CD4-positive, alpha-beta memory T cell (primary cell): ENCODE results near the gene NLRC4. TPM values are rescaled to one million over a fixed set of nuclear protein-coding genes. Genes with fewer than 3 reads are reported as not detected.
"Not testable (repeated sequence)": the region's sequence is repeated elsewhere in the genome, so short reads cannot be mapped to it uniquely, and the experiment has no call there.

Experiments
- CTCF ChIA-PET: fragments of 350-600 bp; sonication (Branson Sonifier 250); formaldehyde crosslinking; loops from one replicate; lab custom pipeline; 2021; ENCODE audit warnings: inconsistent platforms; ENCODE audit not compliant: partially characterized antibody; lab: Charles Lee
- POLR2A ChIA-PET: fragments of 350-600 bp; sonication (Branson Sonifier 250); formaldehyde crosslinking; loops from one replicate; lab custom pipeline; 2021; ENCODE audit not compliant: partially characterized antibody; lab: Charles Lee
- DNase-seq, 5 donors: peaks; one replicate each; pipeline versions ENCODE4 v3.0.0 to v3.0.0-alpha.2; 2020 to 2022; ENCODE audit warnings: mixed read lengths in 1 of 5
- H3K27ac ChIP-seq: one replicate; pipeline ENCODE4 v1.7.0; 2013; ENCODE audit warnings: low read depth, low read length
- H3K27me3 ChIP-seq: 2 replicates; pipeline ENCODE4 v1.7.0; 2013; ENCODE audit warnings: mild to moderate bottlenecking, low read length, moderate library complexity; ENCODE audit not compliant: insufficient read depth
- H3K36me3 ChIP-seq: 2 replicates; pipeline ENCODE4 v1.7.0; 2013; ENCODE audit warnings: mild to moderate bottlenecking, low read length, moderate library complexity; ENCODE audit not compliant: insufficient read depth
- H3K4me1 ChIP-seq: 2 replicates; pipeline ENCODE4 v1.7.0; 2013; ENCODE audit warnings: mild to moderate bottlenecking, low read length, moderate library complexity; ENCODE audit not compliant: insufficient read depth
- H3K4me3 ChIP-seq, 2 donors: one replicate each; pipeline ENCODE4 v1.7.0; 2013; ENCODE audit warnings: low read length in 2 of 2, mild to moderate bottlenecking in 1 of 2
- H3K9me3 ChIP-seq, 2 donors: one replicate each; pipeline ENCODE4 v1.7.0; 2013; ENCODE audit warnings: low read length in 2 of 2, control low read depth in 1 of 2; ENCODE audit not compliant: control insufficient read depth in 1 of 2
- H3K27ac Mint-ChIP-seq, 7 donors: one replicate each; pipeline ENCODE4 v1.8.0; 2020 to 2021; ENCODE audit warnings: mixed read lengths in 7 of 7, mild to moderate bottlenecking in 6 of 7, inconsistent platforms in 3 of 7, moderate library complexity in 3 of 7
- H3K27me3 Mint-ChIP-seq, 2 donors: one replicate each; pipeline ENCODE4 v1.8.0; 2020 to 2021; ENCODE audit warnings: mixed read lengths in 2 of 2
- H3K36me3 Mint-ChIP-seq, 2 donors: one replicate each; pipeline ENCODE4 v1.8.0; 2020 to 2021; ENCODE audit warnings: mixed read lengths in 2 of 2, inconsistent platforms in 1 of 2, mild to moderate bottlenecking in 1 of 2
- H3K4me1 Mint-ChIP-seq, 4 donors: one replicate each; pipeline ENCODE4 v1.8.0; 2020 to 2021; ENCODE audit warnings: mixed read lengths in 4 of 4, mild to moderate bottlenecking in 1 of 4
- H3K4me3 Mint-ChIP-seq, 8 donors: one replicate each; pipeline ENCODE4 v1.8.0; 2020 to 2021; ENCODE audit warnings: mixed read lengths in 8 of 8, mild to moderate bottlenecking in 7 of 8, moderate library complexity in 6 of 8, inconsistent platforms in 3 of 8
- H3K9me3 Mint-ChIP-seq, 8 donors: one replicate each; pipeline ENCODE4 v1.8.0; 2020 to 2021; ENCODE audit warnings: mixed read lengths in 8 of 8, mild to moderate bottlenecking in 5 of 8, inconsistent platforms in 3 of 8, moderate library complexity in 1 of 8
- intact Hi-C: fragments of 100-400 bp; cut with micrococcal nuclease; formaldehyde crosslinking; loops from one replicate; pipeline ENCODE4 v1.15.1; 2023
- polyA plus RNA-seq, 2 donors: library from polyadenylated mRNA; unstranded; fragments of 300-500 nt; fragmentation: Illumina TruSeq; gene quantifications; one replicate each; pipeline ENCODE4 v1.2.3, GENCODE V29; 2021
- total RNA-seq, 2 experiments: library from RNA; stranded (reverse); gene quantifications; one replicate each; pipeline ENCODE4 v1.2.3, GENCODE V29; 2021

NLRC4 gene
- total and polyA plus RNA-seq, 4 experiments from 2014 or later, result 0.11 to 0.24 (median 0.20) TPM; not detected in 1

DNA sequence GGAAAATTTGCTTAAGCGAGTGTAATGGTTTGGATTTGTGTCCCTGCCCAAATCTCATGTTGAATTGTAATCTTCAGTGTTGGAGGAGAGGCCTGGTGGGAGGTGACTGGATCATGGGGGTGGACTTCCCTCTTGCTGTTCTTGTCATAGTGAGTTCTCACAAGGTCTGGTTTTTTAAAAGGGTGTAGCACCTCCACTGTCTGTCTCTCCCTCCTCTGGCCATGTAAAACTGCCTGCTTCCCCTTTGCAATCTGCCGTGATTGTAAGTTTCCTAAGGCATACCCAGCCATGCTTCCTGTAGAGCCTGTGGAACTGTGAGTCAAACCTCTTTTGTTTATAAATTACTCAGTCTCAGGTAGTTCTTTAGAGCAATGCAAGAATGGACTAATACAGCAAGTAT lies 19.6 kb upstream of the NLRC4 start:
- Histone ChIP-seq H3K27ac (no peak overlapping the region), H3K9me3 (no peaks in the 10 kb centered on the region), H3K4me1 (peaks cover 74% of the 10 kb centered on the region), H3K27me3 (no peaks in the 10 kb centered on the region), H3K36me3 (no peaks in the 10 kb centered on the region), H3K4me3 (no peak overlapping the region)
- Mint-ChIP-seq H3K4me3 (peak overlapping the region in 5 of 8 donors; percentile 1 to 48 (median 17)), H3K27me3 (no peaks in the 10 kb centered on the region), H3K9me3 (no peaks in the 10 kb centered on the region), H3K4me1 (peaks cover 43 to 80% (median 61%) of the 10 kb centered on the region in 4 donors), H3K27ac (peak overlapping the region in 6 of 7 donors; percentile 5 to 61 (median 36)), H3K36me3 (peaks cover 26 to 41% of the 10 kb centered on the region in 2 donors)
- CTCF ChIA-PET, result no interaction called here
- intact Hi-C loops, result no loop called here
- DNase-seq, result no peak
- POLR2A ChIA-PET, result no interaction called here

DNA sequence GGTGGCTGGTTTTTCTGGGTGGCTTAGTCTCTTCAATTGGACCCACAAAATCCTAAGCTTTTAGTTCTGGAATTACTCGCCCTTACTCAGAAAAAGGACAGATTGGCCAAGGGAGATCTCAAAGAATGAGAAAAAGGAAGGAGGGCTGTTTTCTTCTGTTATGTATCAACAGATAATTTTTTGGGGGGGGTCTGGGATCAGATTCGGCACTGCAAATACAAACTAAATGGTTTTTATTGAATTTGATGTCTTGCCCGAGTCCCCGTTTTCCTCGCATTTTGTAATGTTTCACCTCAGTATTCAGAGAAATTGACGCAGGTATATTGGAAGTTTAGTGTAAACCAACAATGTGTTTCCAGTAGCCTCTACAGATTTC lies 13.8 kb upstream of the NLRC4 start:
- Mint-ChIP-seq H3K4me1 (peaks cover 14 to 50% (median 37%) of the 10 kb centered on the region in 4 donors), H3K9me3 (peaks cover 0 to 4% (median 0%) of the 10 kb centered on the region in 8 donors), H3K27ac (peak overlapping the region; percentile 92 to 99 (median 96)), H3K4me3 (peak overlapping the region; percentile 90 to 97 (median 96)), H3K36me3 (peaks cover 11 to 22% of the 10 kb centered on the region in 2 donors), H3K27me3 (peaks cover 0 to 1% of the 10 kb centered on the region in 2 donors)
- H3K4me1 ChIP-seq, result peaks cover 48% of the 10 kb centered on the region
- H3K4me3 ChIP-seq, result peak overlapping the region; percentile 90 to 98
- no peak for DNase-seq
- no peaks in the 10 kb centered on the region for H3K36me3 ChIP-seq
- POLR2A ChIA-PET, result interaction anchor here (0.9 to 1.8 kb wide), 5 partner anchors 8 to 1321 kb away, joined by 3 to 6 read pairs (median 3); partner anchors contain the start of genes FAM98A and SLC30A6
- intact Hi-C loops, result loop anchor here (5.0 kb wide), 1 partner anchor 1199 kb away; the partner anchor contains the start of gene RASGRP3
- no peaks in the 10 kb centered on the region for H3K9me3 ChIP-seq
- CTCF ChIA-PET, result no interaction called here
- peak overlapping the region; percentile 72 for H3K27ac ChIP-seq
- no peaks in the 10 kb centered on the region for H3K27me3 ChIP-seq

DNA sequence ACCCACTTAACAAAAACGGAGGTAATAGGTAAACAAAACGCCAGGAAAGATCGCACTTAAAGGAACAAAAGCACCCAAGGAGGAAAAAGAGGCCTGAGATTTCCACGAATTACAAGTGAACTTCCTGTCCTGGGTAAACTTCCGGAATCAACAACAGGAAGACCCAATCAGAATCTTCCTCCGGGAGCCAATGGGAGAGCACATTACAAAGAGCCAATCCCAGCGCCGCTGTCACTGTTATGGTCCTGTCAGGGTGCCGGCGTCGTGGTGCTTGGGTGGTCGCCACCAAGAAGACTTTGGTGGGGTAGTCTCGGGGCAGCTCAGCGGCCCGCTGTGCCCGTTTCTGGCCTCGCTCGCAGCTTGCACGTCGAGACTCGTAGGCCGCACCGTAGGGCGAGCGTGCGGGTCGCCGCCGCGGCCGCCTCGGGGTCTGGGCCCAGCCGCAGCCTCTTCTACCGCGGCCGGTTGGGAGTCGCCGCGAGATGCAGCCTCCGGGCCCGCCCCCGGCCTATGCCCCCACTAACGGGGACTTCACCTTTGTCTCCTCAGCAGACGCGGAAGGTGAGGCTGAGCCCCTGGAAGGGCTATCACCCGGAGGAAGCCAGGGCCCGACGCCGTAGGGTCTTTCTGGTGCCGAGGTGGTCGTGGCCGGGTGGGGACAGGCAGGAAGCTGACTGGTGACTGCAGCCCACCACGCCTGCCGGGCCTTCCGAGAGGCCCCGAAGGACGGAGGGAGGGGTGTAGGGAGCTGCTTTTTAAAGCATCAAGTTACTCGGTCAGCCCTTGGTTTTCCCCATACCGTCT lies 13.2 kb upstream of the NLRC4 start, which contains the start of gene YIPF4:
Gene YIPF4 (plus strand): TSS at position 231 of the 804 bp plus-strand sequence. CDS start 252 bp downstream, at position 483.
- Histone ChIP-seq H3K4me3 (peak within 1 kb of the TSS; percentile 90 to 98), H3K27me3 (no peaks in the 10 kb centered on the region), H3K36me3 (no peaks in the 10 kb centered on the region), H3K9me3 (no peaks in the 10 kb centered on the region), H3K4me1 (peaks cover 43% of the 10 kb centered on the region), H3K27ac (peak within 1 kb of the TSS; percentile 72)
- intact Hi-C loops, result loop anchor here (1.0 to 5.0 kb wide), 4 partner anchors 79 to 1199 kb away; partner anchors contain the start of genes BIRC6, RASGRP3, SLC30A6 and SPAST
- ChIA-PET CTCF (no interaction called here), POLR2A (interaction anchor here (0.9 to 1.8 kb wide), 5 partner anchors 9 to 1321 kb away, joined by 3 to 6 read pairs (median 3); partner anchors contain the start of genes FAM98A and SLC30A6)
- H3K9me3 Mint-ChIP-seq, result peaks cover 0 to 4% (median 0%) of the 10 kb centered on the region in 8 donors
- peak within 1 kb of the TSS; percentile 90 to 97 (median 96) for H3K4me3 Mint-ChIP-seq
- peaks cover 0 to 1% of the 10 kb centered on the region in 2 donors for H3K27me3 Mint-ChIP-seq
- peak within 1 kb of the TSS; percentile 96 to 99 (median 97) for H3K27ac Mint-ChIP-seq
- peaks cover 11 to 45% (median 32%) of the 10 kb centered on the region in 4 donors for H3K4me1 Mint-ChIP-seq
- peak; percentile 88 to 92 (median 90) for DNase-seq
- H3K36me3 Mint-ChIP-seq, result peaks cover 6 to 16% of the 10 kb centered on the region in 2 donors

DNA sequence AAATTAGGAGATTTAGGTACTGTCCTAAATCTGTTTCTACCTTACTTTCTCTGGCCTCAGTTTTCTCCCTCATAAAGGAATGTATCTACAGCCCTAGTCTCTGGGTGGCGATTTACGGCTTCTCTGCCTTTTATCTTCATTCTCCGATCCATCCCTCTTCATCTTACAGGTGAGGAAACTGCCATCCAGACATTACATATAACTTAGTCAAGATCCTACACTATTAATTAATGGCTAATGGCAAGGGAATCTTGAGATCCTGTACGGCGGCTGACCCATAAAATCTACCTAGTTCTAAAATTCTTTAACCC lies 12.6 kb upstream of the NLRC4 start:
- intact Hi-C loops, result loop anchor here (1.0 to 5.0 kb wide), 4 partner anchors 79 to 1200 kb away; partner anchors contain the start of genes BIRC6, RASGRP3, SLC30A6 and SPAST
- POLR2A ChIA-PET, result interaction anchor here (0.6 to 1.8 kb wide), 5 partner anchors 9 to 213 kb away, joined by 3 to 6 read pairs (median 4); partner anchors contain the start of gene SLC30A6
- Histone ChIP-seq H3K4me1 (peaks cover 42% of the 10 kb centered on the region), H3K27me3 (no peaks in the 10 kb centered on the region), H3K4me3 (peak overlapping the region; percentile 90 to 98), H3K36me3 (no peaks in the 10 kb centered on the region), H3K9me3 (no peaks in the 10 kb centered on the region), H3K27ac (peak overlapping the region; percentile 72)
- Mint-ChIP-seq H3K9me3 (peaks cover 0 to 4% (median 0%) of the 10 kb centered on the region in 8 donors), H3K4me3 (peak overlapping the region; percentile 88 to 97 (median 96)), H3K27me3 (peaks cover 0 to 1% of the 10 kb centered on the region in 2 donors), H3K36me3 (peaks cover 5 to 15% of the 10 kb centered on the region in 2 donors), H3K4me1 (peaks cover 11 to 43% (median 31%) of the 10 kb centered on the region in 4 donors), H3K27ac (peak overlapping the region; percentile 96 to 99 (median 97))
- CTCF ChIA-PET, result no interaction called here
- no peak for DNase-seq

DNA sequence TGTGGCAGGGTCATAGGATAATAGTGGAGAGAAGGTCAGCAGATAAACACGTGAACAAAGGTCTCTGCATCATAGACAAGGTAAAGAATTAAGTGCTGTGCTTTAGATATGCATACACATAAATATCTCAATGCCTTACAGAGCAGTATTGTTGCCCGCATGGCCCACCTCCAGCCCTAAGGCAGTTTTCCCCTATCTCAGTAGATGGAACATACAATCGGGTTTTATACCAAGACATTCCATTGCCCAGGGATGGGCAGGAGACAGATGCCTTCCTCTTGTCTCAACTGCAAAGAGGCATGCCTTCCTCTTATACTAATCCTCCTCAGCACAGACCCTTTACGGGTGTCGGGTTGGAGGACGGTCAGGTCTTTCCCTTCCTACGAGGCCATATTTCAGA lies 11.1 kb upstream of the NLRC4 start:
- intact Hi-C loops, result loop anchor here (2.0 to 5.0 kb wide), 2 partner anchors 81 to 1202 kb away; partner anchors contain the start of genes BIRC6 and RASGRP3
- DNase-seq, H3K27me3 Mint-ChIP-seq, POLR2A ChIA-PET, CTCF ChIA-PET, H3K4me3 ChIP-seq, H3K27ac ChIP-seq, H3K27me3 ChIP-seq, H3K9me3 Mint-ChIP-seq, H3K9me3 ChIP-seq, H3K36me3 ChIP-seq: not testable (repeated sequence)
- Mint-ChIP-seq H3K27ac (peak overlapping the region in 2 of 7 donors; percentile 35 to 40), H3K36me3 (peaks cover 0 to 11% of the 10 kb centered on the region in 2 donors), H3K4me3 (peak overlapping the region in 2 of 8 donors; percentile 31 to 49), H3K4me1 (peaks cover 5 to 31% (median 22%) of the 10 kb centered on the region in 4 donors)
- H3K4me1 ChIP-seq, result peaks cover 27% of the 10 kb centered on the region

DNA sequence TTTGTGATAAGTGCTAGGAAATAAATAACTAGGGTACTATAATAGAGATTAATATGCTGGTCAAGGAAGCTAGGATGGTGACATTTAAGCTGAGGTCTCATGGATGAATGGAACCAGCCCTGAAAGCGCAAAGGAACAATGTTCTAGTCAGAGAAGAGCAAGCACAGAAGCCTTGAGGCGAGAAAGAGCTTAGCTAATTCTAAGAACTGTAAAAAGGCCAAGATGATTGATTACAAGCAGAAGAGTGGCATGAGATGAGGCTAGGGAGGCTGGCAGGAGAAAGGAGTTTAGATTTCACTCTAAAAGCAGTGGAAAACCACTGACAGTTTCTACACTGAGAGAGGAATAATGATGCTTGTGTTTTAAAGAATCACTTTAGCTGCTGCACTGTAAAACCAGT lies 9.6 kb upstream of the NLRC4 start:
- Histone ChIP-seq H3K36me3 (no peaks in the 10 kb centered on the region), H3K4me1 (peaks cover 18% of the 10 kb centered on the region), H3K4me3 (no peak overlapping the region), H3K27me3 (no peaks in the 10 kb centered on the region), H3K27ac (no peak overlapping the region), H3K9me3 (no peaks in the 10 kb centered on the region)
- H3K27me3 Mint-ChIP-seq, result peaks cover 1 to 3% of the 10 kb centered on the region in 2 donors
- CTCF ChIA-PET, result no interaction called here
- intact Hi-C loops, result no loop called here
- DNase-seq, result no peak
- no peak overlapping the region for H3K4me3 Mint-ChIP-seq
- H3K36me3 Mint-ChIP-seq, result peaks cover 0 to 11% of the 10 kb centered on the region in 2 donors
- peaks cover 0 to 4% (median 0%) of the 10 kb centered on the region in 8 donors for H3K9me3 Mint-ChIP-seq
- POLR2A ChIA-PET, result no interaction called here
- H3K4me1 Mint-ChIP-seq, result peaks cover 4 to 21% (median 17%) of the 10 kb centered on the region in 4 donors
- H3K27ac Mint-ChIP-seq, result no peak overlapping the region

DNA sequence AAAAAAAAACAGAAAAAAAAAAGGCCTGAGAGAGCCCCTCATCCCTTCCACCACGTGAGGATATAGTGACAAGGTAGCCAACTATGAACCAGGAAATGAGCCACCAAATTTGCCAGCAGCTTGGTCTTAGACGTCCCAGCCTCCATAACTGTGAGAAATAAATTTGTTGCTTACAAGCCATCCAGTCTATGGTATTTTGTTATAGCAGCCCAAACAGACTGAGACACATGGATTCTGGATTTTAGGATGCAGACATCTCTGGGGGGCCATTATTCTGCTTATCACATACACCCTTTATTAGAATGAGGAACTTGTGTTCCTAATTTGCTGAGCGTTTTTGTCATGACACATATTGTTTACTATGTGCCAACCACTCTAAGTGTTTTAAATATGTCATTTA lies 7.6 kb upstream of the NLRC4 start:
- no peak for DNase-seq
- no peaks in the 10 kb centered on the region for H3K9me3 ChIP-seq
- Mint-ChIP-seq H3K27ac (no peak overlapping the region), H3K9me3 (no peaks in the 10 kb centered on the region), H3K4me1 (peaks cover 0 to 5% (median 4%) of the 10 kb centered on the region in 4 donors), H3K4me3 (no peak overlapping the region), H3K36me3 (no peaks in the 10 kb centered on the region), H3K27me3 (peaks cover 1 to 3% of the 10 kb centered on the region in 2 donors)
- ChIA-PET POLR2A (no interaction called here), CTCF (no interaction called here)
- no peak overlapping the region for H3K4me3 ChIP-seq
- intact Hi-C loops, result no loop called here
- H3K27me3 ChIP-seq, result no peaks in the 10 kb centered on the region
- H3K27ac ChIP-seq, result no peak overlapping the region
- no peaks in the 10 kb centered on the region for H3K36me3 ChIP-seq
- H3K4me1 ChIP-seq, result peaks cover 5% of the 10 kb centered on the region
